Hematopoietic multipotent progenitor cell treated with erythropoietin and hydrocortisone succinate and interleukin-3 and kit ligand, for 17 days (in vitro differentiated cells): ENCODE data around the gene CREBL2.
"Not testable (repeated sequence)": the region's sequence is repeated elsewhere in the genome, so short reads cannot be mapped to it uniquely, and the experiment has no call there.

Source experiments
- DNase-seq: peaks from one replicate; pipeline ENCODE4 v3.0.0-alpha.2; 2015; ENCODE audit warnings: low spot score

CREBL2 gene, protein sequence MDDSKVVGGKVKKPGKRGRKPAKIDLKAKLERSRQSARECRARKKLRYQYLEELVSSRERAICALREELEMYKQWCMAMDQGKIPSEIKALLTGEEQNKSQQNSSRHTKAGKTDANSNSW

GRCh38 chr12:12611512-12612306 lies at the start of gene CREBL2:
TSS of gene CREBL2 (plus strand) at chr12:12611876. CDS start at chr12:12612173, 297 bp downstream.
- peak; percentile 94 for DNase-seq

DNA sequence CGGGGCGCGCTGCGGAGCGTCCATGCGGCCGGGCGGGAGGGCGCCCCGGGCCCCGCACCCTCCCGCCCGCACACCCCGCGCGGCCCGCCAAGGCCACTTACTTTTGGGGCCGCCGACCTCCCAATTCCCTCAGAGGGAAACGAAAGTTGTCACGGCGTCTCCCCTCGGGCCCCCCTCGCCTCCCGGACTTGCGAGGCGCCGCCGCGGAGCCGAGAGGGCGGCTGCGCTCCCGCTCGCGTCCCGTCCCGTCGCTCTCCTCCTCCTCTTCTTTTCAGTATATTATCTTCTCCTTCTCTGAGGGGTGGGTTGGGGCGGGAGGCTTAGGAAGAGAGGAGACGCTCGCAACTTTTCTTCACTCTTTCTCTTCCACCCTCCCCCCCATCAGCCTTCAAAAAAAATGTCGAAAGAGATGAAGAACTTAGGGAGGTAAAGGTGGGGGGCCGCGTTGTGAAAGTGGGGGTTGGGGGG lies 49.6 kb upstream of the CREBL2 start:
- DNase-seq: no peak

DNA sequence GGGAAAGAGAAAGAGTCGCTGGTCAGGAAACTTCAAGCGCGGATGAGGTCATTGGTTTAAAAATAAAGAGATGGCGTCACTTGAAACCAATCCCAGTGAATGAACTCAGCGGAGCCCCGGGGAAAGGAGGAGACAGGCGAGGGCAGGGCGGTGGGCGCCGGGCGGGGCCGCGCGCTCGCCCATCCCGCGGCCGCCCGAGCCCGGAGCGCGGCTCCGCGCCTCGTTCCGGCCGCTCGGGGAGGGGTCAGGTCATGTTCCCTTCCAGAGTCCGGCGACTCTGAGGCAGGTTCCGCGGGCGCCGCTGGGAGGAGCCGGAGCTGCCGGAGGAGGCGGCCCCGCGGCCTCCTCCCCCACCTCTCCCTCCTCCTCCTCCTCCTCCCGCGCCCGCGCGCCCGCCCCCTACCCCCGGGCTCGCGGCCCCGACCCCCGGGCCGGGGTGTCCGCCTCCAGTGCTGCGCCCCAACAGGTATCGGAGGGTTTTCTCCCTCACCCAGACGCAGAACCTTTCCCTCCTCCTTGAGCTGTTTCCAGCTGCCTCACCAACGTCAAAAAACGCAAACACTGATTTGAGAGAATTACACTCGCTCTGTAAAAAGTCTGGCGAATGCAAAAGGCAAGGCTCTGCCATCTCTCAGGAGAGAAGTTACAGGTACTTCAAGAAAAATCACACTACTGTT lies 49.0 kb upstream of the CREBL2 start, which contains the start of gene DUSP16:
Gene DUSP16 (minus strand): TSS at position 279 of the 677 bp plus-strand sequence. CDS start 41,765 bp downstream, outside the sequence.
- DNase-seq: peak; percentile 49

DNA sequence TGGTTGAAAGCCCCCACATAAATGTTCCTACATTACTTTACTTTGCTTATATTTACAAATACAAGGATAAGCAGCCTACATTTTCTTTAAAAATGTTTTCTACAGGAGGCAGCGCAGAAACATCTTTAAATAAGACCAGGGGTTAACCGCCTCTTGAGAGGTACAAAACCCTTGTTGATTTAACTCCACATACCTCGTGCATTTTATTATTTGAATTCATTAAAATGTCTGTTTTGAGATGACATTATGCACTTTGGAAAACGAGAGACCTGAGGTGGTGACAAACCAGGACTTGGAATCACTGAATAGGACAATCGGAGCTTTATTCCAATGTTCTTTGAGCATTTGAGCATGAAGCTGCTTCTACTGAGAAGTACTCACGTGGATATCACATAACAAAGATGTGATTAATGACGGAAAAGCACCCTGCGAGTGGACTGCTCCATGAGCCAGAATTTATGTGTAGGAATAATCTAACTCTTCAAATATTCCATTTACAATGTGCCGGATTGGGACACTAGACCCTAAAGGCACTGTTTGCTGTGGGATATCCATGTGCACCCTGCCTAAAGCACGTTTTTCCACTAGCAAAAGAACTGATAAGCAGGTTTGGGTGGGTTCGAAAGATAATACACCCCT lies 48.3 kb upstream of the CREBL2 start:
- no peak for DNase-seq

GRCh38 chr12:12564911-12565310 lies 46.8 kb upstream of the CREBL2 start:
- DNase-seq: no peak

GRCh38 chr12:12565971-12566370 lies 45.7 kb upstream of the CREBL2 start:
- DNase-seq: not testable (repeated sequence)

DNA sequence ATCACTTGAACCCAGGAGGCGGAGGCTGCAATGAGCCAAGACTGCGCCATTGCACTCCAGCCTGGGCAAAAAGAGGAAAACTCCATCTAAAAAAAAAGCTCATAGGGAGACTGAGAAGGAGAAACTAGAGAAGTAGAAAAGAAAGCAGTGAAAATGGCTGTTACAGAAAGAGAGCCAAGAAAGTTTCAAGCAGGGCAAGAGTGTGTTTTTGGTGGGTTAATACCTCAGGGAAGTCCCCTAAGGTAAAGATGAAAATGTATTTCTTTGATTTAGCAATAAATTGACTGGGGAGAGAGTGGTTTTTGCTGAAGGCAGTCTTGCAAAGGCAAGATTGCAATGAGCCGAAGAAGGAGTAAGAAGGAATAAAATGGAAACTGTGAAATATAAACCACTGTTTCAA lies 39.0 kb upstream of the CREBL2 start:
- DNase-seq: no peak

GRCh38 chr12:12577786-12578185 lies 33.9 kb upstream of the CREBL2 start:
- no peak for DNase-seq

DNA sequence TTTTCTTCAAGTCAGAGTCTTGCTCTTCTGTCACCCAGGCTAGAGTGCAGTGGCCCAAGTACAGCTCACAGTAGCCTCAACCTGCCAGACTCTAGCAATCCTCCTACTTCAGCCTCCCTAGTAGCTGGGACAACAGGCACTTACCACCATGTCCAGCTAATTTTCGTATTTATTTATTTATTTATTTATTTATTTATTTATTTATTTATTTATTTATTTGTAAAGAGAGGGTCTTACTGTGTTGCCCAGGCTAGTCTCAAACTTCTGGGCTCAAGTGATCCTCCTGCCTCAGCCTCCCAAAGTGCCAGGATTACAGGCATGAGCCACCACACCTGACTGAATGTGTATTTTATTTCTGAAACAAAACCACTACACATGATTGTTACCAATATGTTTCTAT lies 31.0 kb upstream of the CREBL2 start:
- DNase-seq: not testable (repeated sequence)

GRCh38 chr12:12582193-12582881 lies 29.3 kb upstream of the CREBL2 start:
- no peak for DNase-seq

DNA sequence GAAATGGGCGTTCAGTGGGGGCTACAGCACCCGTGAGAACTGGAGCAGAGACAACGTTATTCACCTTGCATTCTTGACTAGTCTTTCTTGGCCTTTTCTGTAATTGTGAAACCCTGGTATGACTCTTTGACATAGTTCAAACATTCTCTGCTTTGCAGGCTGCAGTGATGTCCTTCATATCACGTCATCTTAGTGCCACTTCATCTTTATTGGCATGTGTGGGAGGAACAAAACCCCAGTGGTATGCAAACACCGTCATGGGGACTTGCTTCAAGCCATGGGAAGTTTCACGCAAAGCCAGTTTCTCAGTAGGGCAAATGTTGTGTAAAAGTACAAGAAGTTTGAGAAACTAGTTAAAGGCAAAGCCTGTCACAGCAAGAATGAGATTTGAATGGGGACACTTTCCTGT lies 28.8 kb upstream of the CREBL2 start:
- DNase-seq: no peak

- DNase-seq: no peak
Measured at GRCh38 chr12:12583510-12584178, 28.0 kb upstream of the CREBL2 start.

- no peak for DNase-seq
Measured at GRCh38 chr12:12585115-12585863, 26.4 kb upstream of the CREBL2 start.

DNA sequence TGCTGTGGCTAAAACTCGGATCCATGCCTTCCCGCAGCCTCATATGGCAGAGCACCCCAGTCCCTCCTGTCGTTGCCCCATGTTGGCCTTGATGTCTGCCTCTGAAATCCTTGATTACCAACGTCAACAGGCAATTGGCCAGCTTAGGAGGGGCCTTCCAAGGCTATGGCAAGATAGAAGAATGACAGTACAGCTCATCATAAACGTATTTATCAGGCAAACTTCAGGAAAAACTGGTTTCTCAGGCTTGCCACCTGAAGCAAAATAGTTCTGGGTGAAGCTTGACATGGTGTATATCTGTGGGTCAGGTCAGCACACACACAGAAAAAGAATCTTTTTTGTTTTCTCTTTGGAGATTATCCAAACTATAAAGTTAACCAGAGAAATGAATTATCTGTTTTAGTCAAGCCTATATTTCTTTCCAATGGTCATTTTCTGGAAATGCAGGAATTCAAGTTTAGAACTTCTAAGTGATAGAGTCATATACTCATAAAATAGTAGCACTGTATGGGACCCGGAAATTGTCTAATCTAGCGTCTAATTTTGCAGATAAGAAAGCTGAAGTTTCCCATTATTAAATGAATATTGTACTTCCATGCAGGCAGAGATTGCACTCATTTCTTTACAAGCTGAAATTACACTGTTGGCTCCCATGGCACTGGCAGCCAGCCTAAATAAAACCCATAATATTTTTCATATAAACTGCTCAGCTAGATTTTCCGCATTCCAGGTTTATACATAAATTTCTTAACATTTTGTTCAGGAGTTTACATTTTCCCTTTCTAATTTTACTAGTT lies 24.6 kb upstream of the CREBL2 start:
- DNase-seq: no peak

DNA sequence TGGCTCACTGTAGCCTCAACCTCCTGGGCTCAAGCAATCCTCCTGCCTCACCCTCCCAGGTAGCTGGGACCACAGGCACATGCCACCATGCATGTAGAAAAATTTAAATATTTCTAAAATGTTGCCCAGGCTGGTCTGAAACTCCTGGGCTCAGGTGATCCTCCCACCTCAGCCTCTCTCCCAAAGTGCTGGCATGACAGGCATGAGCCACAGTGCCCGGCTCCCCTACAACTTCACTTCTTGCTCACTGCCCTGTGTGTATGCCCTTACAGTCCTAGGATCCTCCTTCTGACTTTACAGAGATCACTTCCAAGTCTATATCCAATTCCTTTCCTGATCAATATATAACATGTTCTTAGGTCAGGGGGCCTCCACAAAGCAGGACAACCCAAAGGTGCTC lies 23.8 kb upstream of the CREBL2 start:
- DNase-seq: no peak

- DNase-seq: not testable (repeated sequence)
Measured at GRCh38 chr12:12588436-12588835, 23.2 kb upstream of the CREBL2 start.

- no peak for DNase-seq
Measured at GRCh38 chr12:12590961-12591360, 20.7 kb upstream of the CREBL2 start.

DNA sequence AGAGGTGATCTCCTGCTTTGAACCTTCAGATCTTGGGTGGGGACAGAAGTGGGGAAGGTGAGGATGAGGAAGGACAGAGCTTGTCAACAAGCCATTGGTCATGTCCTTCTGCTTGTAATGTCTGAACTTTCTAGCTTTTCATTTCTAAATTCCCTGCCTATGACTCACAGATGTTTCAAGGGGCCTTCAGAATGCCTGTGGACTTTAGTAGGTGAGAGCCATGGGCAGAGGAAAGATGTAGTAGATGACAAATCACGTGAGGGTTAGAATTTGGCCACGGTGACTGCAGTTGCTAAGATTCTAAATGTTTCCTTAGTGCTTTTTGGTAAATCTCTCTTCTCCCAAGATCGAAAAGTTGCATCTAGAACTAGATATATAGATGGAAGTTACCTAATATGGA lies 18.7 kb upstream of the CREBL2 start:
- DNase-seq: no peak

GRCh38 chr12:12595929-12596328 lies 15.7 kb upstream of the CREBL2 start:
- not testable (repeated sequence) for DNase-seq

DNA sequence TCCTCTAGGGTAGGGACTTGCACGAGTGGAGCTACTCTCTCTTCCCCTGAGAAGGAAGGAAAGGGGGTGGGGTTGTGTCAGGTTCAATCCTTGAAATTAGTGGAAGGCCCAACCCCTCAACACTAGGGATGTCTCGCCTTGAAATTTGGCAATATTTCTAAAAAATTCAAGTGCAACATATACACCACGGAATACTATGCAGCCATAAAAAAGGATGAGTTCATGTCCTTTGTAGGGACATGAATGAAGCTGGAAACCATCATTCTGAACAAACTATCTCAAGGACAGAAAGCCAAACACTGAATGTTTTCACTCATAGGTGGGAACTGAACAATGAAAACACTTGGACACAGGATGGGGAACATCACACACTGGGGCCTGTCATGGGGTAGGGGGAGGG lies 15.1 kb upstream of the CREBL2 start:
- DNase-seq: not testable (repeated sequence)
